ENCODE measurements around the gene PRDM5. TPM values are rescaled to one million over a fixed set of nuclear protein-coding genes. Genes with fewer than 3 reads are reported as not detected.

PRDM5 gene
- total and polyA plus RNA-seq, 9 of the 15 experiments (the other 6 are each of a cell fraction or from before 2014, with no cell fraction given) = not detected

DNA sequence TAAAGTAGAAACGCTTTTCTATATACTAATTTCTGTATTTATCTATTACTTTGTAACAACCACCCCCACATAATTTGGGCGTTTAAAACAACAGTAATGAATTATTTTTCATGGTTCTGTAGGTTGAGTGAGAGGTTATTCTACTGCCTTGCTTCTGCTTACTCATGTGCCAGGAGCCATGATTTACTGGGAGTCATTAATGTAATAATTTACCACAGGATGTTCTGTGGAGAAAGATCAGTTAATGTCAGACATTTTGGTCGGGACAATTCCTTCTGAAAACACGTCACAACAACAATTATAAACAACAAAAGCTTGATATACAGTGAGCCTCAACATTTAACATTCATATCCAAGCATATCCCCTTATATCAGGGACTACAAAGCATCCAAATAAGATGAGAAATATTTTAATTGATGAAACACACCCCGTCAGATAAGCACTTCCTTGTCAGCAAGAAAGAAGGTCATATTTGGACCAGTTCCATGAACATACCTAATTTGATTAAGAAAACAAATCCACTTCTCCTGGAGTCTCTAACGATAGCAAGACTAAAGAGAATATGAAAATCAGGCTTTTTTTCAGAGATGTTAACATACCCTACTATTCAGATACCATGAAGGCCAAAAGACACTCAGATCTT, 238.5 kb downstream of the PRDM5 start (continued):
- TF ChIP-seq GATA2 (CRISPR knock-in tag; IDR thresholded peaks at IDR 0.05) (no peak), NR4A1 (CRISPR knock-in tag; IDR thresholded peaks at IDR 0.05) (no peak), NR4A1 (tag; IDR thresholded peaks at IDR 0.05) (no peak), ZKSCAN1 (IDR thresholded peaks at IDR 0.05; ENCODE audit: low read depth, low read length) (no peak), ATF7 (IDR thresholded peaks at IDR 0.05) (no peak), MXD1 (CRISPR knock-in tag; IDR thresholded peaks at IDR 0.05; ENCODE audit: borderline replicate concordance, poor library complexity, severe bottlenecking) (no peak), C11orf30 (IDR thresholded peaks at IDR 0.05; ENCODE audit: low read depth) (no peak)
- TF ChIP-seq, protein P1, sequence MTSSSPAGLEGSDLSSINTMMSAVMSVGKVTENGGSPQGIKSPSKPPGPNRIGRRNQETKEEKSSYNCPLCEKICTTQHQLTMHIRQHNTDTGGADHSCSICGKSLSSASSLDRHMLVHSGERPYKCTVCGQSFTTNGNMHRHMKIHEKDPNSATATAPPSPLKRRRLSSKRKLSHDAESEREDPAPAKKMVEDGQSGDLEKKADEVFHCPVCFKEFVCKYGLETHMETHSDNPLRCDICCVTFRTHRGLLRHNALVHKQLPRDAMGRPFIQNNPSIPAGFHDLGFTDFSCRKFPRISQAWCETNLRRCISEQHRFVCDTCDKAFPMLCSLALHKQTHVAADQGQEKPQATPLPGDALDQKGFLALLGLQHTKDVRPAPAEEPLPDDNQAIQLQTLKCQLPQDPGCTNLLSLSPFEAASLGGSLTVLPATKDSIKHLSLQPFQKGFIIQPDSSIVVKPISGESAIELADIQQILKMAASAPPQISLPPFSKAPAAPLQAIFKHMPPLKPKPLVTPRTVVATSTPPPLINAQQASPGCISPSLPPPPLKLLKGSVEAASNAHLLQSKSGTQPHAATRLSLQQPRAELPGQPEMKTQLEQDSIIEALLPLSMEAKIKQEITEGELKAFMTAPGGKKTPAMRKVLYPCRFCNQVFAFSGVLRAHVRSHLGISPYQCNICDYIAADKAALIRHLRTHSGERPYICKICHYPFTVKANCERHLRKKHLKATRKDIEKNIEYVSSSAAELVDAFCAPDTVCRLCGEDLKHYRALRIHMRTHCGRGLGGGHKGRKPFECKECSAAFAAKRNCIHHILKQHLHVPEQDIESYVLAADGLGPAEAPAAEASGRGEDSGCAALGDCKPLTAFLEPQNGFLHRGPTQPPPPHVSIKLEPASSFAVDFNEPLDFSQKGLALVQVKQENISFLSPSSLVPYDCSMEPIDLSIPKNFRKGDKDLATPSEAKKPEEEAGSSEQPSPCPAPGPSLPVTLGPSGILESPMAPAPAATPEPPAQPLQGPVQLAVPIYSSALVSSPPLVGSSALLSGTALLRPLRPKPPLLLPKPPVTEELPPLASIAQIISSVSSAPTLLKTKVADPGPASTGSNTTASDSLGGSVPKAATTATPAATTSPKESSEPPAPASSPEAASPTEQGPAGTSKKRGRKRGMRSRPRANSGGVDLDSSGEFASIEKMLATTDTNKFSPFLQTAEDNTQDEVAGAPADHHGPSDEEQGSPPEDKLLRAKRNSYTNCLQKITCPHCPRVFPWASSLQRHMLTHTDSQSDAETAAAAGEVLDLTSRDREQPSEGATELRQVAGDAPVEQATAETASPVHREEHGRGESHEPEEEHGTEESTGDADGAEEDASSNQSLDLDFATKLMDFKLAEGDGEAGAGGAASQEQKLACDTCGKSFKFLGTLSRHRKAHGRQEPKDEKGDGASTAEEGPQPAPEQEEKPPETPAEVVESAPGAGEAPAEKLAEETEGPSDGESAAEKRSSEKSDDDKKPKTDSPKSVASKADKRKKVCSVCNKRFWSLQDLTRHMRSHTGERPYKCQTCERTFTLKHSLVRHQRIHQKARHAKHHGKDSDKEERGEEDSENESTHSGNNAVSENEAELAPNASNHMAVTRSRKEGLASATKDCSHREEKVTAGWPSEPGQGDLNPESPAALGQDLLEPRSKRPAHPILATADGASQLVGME (CRISPR knock-in tag; IDR thresholded peaks at IDR 0.05) = no peak
